GM19023 (cell line): ENCODE measurements around the gene TRPM3.

Experiments
- ATAC-seq: cut with Tn5 transposase; IDR thresholded peaks from one replicate; pipeline ENCODE4 v1.9.1; 2021; ENCODE audit warnings: mild to moderate bottlenecking, moderate library complexity; ENCODE audit not compliant: unreplicated experiment

TRPM3 gene

GRCh38 chr9:70832492-70832891 lies 288.9 kb downstream of the TRPM3 start:
- no peak for ATAC-seq

GRCh38 chr9:70830618-70831017 lies 290.8 kb downstream of the TRPM3 start:
- no peak for ATAC-seq

GRCh38 chr9:70829591-70830265 lies 291.7 kb downstream of the TRPM3 start:
- no peak for ATAC-seq

GRCh38 chr9:70826562-70826961 lies 294.9 kb downstream of the TRPM3 start:
- no peak for ATAC-seq

DNA sequence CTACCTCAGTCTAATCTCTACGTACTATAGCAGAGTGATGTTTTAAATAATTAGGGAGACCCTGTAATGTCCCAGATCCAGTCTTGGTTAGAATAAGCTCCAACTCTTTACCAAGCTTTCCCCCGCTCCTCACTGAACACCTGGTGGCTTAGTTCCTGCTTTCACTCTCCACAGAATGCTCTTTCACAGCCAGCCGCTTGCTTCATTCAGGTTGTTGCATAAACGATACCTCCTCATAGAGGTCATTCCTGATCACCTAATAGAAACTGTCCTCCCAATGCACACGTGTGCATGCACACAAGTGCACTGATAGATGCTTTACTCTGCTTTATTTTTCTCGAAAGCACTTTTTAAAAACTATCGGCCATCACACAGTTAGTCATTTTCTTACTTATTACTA lies 298.1 kb downstream of the TRPM3 start:
- no peak for ATAC-seq

- no peak for ATAC-seq
These were observed 304.1 kb downstream of the TRPM3 start for GRCh38 chr9:70817311-70817710.

DNA sequence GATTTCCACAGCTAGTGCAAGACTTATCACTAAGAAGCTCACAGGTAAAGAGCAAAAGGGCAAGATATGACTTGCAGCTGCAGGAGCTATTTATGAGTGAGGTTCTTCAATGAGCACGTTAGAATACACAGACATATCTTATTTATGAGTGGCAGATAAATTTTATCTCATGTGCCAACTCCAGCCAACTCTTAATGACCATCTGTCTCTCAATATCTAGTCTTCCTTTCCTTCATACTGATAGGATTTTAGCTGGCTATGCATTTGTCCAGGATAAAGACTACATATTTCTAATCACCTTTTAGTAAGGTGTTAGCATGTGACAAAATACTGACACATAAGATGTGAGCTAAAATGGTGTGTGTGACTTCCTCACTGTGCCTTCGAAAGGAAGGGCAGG lies 304.5 kb downstream of the TRPM3 start:
- ATAC-seq, result no peak

DNA sequence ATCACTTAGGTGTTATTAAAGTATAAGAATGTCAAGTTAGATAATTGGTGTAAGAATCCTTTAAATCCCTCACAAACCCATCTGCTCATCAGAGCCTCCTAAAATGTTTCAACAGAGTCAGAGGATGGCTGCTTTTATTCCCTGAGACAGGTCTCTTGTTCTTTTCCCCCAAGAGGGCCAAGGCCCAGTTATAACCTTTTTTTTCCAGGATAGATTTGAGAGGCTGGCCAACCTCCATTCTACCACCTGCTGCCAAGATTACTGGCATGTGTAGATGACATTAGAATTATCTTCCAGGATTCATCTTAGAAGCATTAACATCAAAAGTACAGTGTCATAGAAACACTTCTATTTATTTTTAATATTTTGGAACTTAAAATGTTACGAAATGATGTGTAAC lies 305.1 kb downstream of the TRPM3 start:
- ATAC-seq, result no peak

DNA sequence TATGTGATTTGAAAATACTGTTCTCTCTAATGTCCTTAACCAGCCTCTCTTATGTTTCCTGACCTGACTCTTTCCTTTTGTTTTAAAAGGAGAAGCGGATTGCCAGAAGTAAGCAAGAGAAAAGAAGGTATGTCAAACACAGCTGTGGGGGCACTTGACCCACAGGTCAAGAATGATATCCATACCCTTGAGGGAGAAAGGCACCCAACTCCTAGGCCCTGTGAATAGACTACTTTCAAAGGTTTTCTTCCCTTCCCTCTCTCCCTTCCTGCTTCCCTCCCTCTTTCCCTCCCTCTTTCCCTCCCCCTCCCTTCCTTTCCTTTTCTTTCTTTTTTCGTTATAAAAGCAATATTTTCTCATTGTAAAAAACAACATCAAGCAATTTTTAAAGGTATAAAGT lies 306.8 kb downstream of the TRPM3 start:
- ATAC-seq, result no peak

- ATAC-seq, result no peak
These were observed 308.3 kb downstream of the TRPM3 start for GRCh38 chr9:70813141-70813540.

DNA sequence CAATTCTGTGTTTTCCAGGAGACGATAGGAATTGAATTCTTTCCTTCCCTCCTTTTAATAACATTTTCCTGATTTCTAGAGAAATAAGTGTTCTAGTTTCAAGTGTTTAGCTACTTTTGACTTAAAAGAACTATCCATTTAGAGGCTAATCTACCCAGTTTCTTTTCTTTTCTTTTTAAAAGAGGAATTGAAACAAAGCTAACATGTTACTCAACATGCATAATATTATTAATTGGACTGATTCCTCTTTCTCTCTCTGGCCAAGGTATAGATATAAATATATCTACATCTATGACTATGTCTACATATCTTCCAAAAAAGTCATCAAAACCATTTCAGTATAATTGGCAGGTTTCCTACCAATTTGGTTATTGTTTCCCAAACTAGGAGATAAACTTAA lies 309.8 kb downstream of the TRPM3 start:
- no peak for ATAC-seq

DNA sequence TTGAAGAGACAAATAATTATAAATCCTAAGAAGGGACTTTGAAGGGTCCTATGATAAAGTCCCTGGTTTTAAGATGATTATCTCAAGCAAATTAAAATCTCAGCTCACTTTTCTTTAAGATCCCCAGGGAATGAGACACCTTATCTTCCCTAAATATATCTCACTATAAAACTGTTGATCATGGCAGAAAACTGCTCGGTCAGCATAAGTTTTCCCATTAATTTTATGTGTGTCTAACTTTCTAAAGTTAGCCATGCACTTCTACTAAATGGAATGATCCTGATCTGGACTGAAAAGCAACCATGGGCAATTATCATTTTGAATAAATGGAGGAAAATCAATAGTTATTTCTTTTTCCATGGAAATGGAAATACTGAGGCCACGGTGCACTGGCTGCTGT lies 314.5 kb downstream of the TRPM3 start:
- ATAC-seq, result no peak

GRCh38 chr9:70805949-70806348 lies 315.5 kb downstream of the TRPM3 start:
- ATAC-seq, result no peak

DNA sequence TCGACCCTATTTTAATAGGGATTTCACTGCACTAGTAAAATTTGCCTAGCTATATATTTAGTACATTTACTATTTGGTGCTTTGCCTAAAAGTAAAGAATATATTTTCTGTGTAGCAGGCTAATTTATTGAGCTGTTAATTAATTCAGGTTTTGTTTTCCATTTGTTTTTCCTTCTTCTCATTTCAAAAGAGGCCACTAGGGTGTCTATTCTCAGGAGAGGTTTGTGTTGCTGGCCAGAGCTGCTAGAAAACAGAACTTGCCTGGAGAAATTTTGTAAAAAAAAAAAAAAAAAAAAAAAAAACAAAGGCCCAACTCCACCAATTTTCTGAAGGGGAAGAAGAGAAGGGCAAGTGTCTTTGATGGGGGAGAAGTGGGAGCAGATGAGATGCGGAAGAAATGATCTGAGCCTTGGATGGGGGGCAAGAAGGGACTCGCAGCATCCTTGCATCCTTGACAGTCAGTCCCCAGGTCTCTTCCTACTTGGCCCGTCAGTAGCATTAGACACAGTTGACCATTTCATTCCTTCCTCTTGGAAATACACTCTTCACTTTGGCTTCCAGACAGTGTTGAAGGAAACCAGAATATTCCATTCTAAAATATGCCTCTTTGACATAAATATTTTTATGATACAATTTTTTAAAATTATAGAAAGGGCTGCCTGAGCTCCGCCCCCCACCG lies 318.5 kb downstream of the TRPM3 start:
- ATAC-seq, result no peak

- ATAC-seq, result no peak
These were observed 319.2 kb downstream of the TRPM3 start for GRCh38 chr9:70802206-70802605.

- ATAC-seq, result no peak
These were observed 320.1 kb downstream of the TRPM3 start for GRCh38 chr9:70801181-70801829.

- no peak for ATAC-seq
These were observed 323.4 kb downstream of the TRPM3 start for GRCh38 chr9:70798018-70798417.

DNA sequence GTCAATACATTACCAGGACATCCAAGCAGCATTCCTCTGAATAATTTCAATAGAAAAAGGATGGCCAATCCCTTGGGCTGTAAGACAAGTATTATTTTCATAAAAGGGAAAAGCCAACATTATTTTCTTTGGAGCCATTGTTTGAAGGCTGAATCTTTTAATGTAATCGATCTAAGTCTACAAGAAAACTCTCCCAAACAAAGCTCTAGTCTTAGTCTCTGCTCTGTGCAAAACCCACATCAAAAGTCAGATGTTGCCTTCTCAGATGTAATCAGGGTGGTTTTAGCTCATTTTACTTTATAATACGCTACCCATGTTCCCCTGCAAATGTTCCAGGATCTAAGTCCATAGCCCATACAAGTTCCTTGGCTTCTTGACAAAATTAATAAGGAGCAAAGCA lies 325.6 kb downstream of the TRPM3 start:
- ATAC-seq, result no peak

- no peak for ATAC-seq
These were observed 328.6 kb downstream of the TRPM3 start for GRCh38 chr9:70792796-70793195.

- ATAC-seq, result no peak
These were observed 329.5 kb downstream of the TRPM3 start for GRCh38 chr9:70791936-70792335.

GRCh38 chr9:70789086-70789485 lies 332.3 kb downstream of the TRPM3 start:
- no peak for ATAC-seq

DNA sequence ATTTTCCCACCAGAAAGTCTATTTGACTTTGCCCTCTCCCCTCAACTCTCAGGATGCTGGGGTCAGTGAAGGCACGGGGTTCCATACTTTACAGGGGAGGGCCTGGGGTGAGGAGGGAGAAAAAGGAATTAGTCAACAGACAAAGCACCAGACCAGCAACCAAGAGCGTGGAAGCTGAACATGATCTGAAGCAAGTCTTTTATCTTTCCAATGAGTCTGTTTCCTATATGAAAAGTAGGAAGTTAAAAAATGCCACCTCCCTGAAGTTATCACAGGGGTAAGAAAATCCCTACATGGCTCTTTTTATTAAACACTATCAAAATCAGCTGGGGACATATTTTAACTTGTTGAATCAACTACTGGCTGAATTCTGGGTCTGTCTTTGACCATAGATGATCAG lies 337.0 kb downstream of the TRPM3 start:
- ATAC-seq, result no peak
